Epithelial cell of proximal tubule (primary cell): ENCODE results near the gene PRKAR1B. TPM values are rescaled to one million over a fixed set of nuclear protein-coding genes. Genes with fewer than 3 reads are reported as not detected.
"Not testable (repeated sequence)": the region's sequence is repeated elsewhere in the genome, so short reads cannot be mapped to it uniquely, and the experiment has no call there.

Experiments used
- DNase-seq: peaks from one replicate; pipeline ENCODE4 v3.0.0-alpha.2; 2011; ENCODE audit warnings: low read depth
- H3K4me3 ChIP-seq: 2 replicates; pipeline ENCODE4 v1.5.1; 2011; ENCODE audit warnings: low read depth, mild to moderate bottlenecking, low read length
- CTCF ChIP-seq: conservative IDR thresholded peaks from 2 replicates; pipeline ENCODE4 v1.5.1; 2012; ENCODE audit warnings: low read depth, mild to moderate bottlenecking, low read length
- total RNA-seq: library from RNA; depleted of rRNA; stranded (reverse); fragments of >200 nt; gene quantifications from 2 replicates; pipeline ENCODE4 v1.2.3, GENCODE V29; 2015

PRKAR1B gene
- total RNA-seq, 1 donor from 2014 or later, result 12.2 TPM

GRCh38 chr7:555551-556160, 171.4 kb downstream of the PRKAR1B start:
- DNase-seq, result no peak
- H3K4me3 ChIP-seq, result no peak overlapping the region
- TF ChIP-seq CTCF, result no peak

- H3K4me3 ChIP-seq, result no peak overlapping the region
- no peak for DNase-seq
- TF ChIP-seq CTCF, result no peak
Measured at GRCh38 chr7:553636-554111, 173.4 kb downstream of the PRKAR1B start.

- peak overlapping the region; percentile 23 for H3K4me3 ChIP-seq
- TF ChIP-seq CTCF, result no peak
- DNase-seq, result no peak
Measured at GRCh38 chr7:552868-553635, 174.0 kb downstream of the PRKAR1B start.

- not testable (repeated sequence) for DNase-seq
Measured at GRCh38 chr7:552151-552867, 174.8 kb downstream of the PRKAR1B start.

GRCh38 chr7:551615-551970, 175.5 kb downstream of the PRKAR1B start:
- H3K4me3 ChIP-seq, DNase-seq: not testable (repeated sequence)

More at GRCh38 chr7:552151-552867, 174.8 kb downstream of the PRKAR1B start:
- not testable (repeated sequence) for H3K4me3 ChIP-seq

GRCh38 chr7:550881-551614, 176.0 kb downstream of the PRKAR1B start:
- H3K4me3 ChIP-seq, result no peak overlapping the region
- no peak for TF ChIP-seq CTCF
- DNase-seq, result no peak

- no peak overlapping the region for H3K4me3 ChIP-seq
- DNase-seq, result no peak
- no peak for TF ChIP-seq CTCF
Measured at GRCh38 chr7:549891-550625, 177.0 kb downstream of the PRKAR1B start.
